A204.1 (cell line): ENCODE measurements around the gene HELLS.
"Not testable (repeated sequence)": the region's sequence is repeated elsewhere in the genome, so short reads cannot be mapped to it uniquely, and the experiment has no call there.

Experiments
- FAIRE-seq: peaks from 2 replicates; lab custom pipeline; 2012; peaks lifted over from hg19 to GRCh38; lab: Jason Lieb, UNC

The HELLS gene

GRCh38 chr10:94608559-94608958, 63.0 kb downstream of the HELLS start:
- no peak for FAIRE-seq

- no peak for FAIRE-seq
Observed at GRCh38 chr10:94614558-94614957, 69.0 kb downstream of the HELLS start.

- no peak for FAIRE-seq
Observed at GRCh38 chr10:94617389-94617944, 71.9 kb downstream of the HELLS start.

GRCh38 chr10:94622666-94623205, 77.1 kb downstream of the HELLS start:
- FAIRE-seq: no peak

- FAIRE-seq: no peak
Observed at GRCh38 chr10:94623572-94623971, 78.0 kb downstream of the HELLS start.

- FAIRE-seq: no peak
Observed at GRCh38 chr10:94626476-94626875, 80.9 kb downstream of the HELLS start.

GRCh38 chr10:94627511-94627910, 81.9 kb downstream of the HELLS start:
- no peak for FAIRE-seq

GRCh38 chr10:94630017-94630688, 84.6 kb downstream of the HELLS start:
- peak; percentile 97 for FAIRE-seq

- FAIRE-seq: peak; percentile 99
Observed at GRCh38 chr10:94631077-94631875, 85.7 kb downstream of the HELLS start.

GRCh38 chr10:94632954-94633353, 87.4 kb downstream of the HELLS start:
- no peak for FAIRE-seq

- FAIRE-seq: not testable (repeated sequence)
Observed at GRCh38 chr10:94638097-94638496, 92.5 kb downstream of the HELLS start.

- FAIRE-seq: no peak
Observed at GRCh38 chr10:94639902-94640301, 94.3 kb downstream of the HELLS start.

GRCh38 chr10:94640562-94640961, 95.0 kb downstream of the HELLS start:
- no peak for FAIRE-seq

GRCh38 chr10:94641480-94641879, 95.9 kb downstream of the HELLS start:
- no peak for FAIRE-seq

- no peak for FAIRE-seq
Observed at GRCh38 chr10:94644352-94644751, 98.8 kb downstream of the HELLS start.

- no peak for FAIRE-seq
Observed at GRCh38 chr10:94645285-94645684, 99.7 kb downstream of the HELLS start.
